Esophagus muscularis mucosa (tissue), 4 donors: ENCODE measurements around the gene FOXC2. TPM values are rescaled to one million over a fixed set of nuclear protein-coding genes. Genes with fewer than 3 reads are reported as not detected.
A peak's percentile ranks its signal among the peaks of the same experiment; 100 is the strongest.
"Not testable (repeated sequence)": the region's sequence is repeated elsewhere in the genome, so short reads cannot be mapped to it uniquely, and the experiment has no call there.

Experiments
- DNase-seq: peaks from one replicate; pipeline ENCODE4 v3.0.0-alpha.2; 2017; ENCODE audit errors: extremely low spot score
- H3K27ac ChIP-seq, 4 donors: fragments of 200-600 bp; sonication (generic); replicated peaks in 1 of 4; 1 replicate in 3 of 4; 2 replicates in 1 of 4; pipeline ENCODE4 v1.5.1; 2016 to 2019; ENCODE audit warnings: mild to moderate bottlenecking in 1 of 4
- H3K27me3 ChIP-seq, 4 donors: fragments of 200-600 bp; sonication (generic); one replicate each; pipeline versions ENCODE4 v1.5.1 to v1.6.0; 2016 to 2019
- H3K36me3 ChIP-seq, 4 donors: fragments of 200-600 bp; sonication (generic); one replicate each; pipeline ENCODE4 v1.5.1; 2016 to 2019
- H3K4me1 ChIP-seq, 4 donors: fragments of 200-600 bp; sonication (generic); one replicate each; pipeline ENCODE4 v1.5.1; 2016 to 2019
- H3K4me3 ChIP-seq, 4 donors: fragments of 200-600 bp; sonication (generic); 1 replicate in 2 of 4; 2 replicates in 2 of 4; pipeline ENCODE4 v1.5.1; 2016 to 2019; ENCODE audit warnings: mild to moderate bottlenecking in 4 of 4, moderate library complexity in 1 of 4
- H3K9me3 ChIP-seq, 4 donors: fragments of 200-600 bp; sonication (generic); 1 replicate in 3 of 4; 2 replicates in 1 of 4; pipeline ENCODE4 v1.5.1; 2016 to 2019
- CTCF ChIP-seq, 3 experiments: fragments of 200-600 bp in 2 of 3; fragments of 450-650 bp in 1 of 3; sonication (generic) in 2 of 3; IDR thresholded peaks; one replicate each; pipeline ENCODE4 v1.5.1; 2017 to 2019; ENCODE audit warnings: antibody characterized with exemption in 3 of 3, mild to moderate bottlenecking in 2 of 3, moderate library complexity in 1 of 3
- EP300 ChIP-seq: sonication (generic); formaldehyde crosslinking; IDR thresholded peaks from one replicate; pipeline ENCODE4 v1.6.1; 2017; ENCODE audit warnings: antibody characterized with exemption
- POLR2A ChIP-seq: fragments of 450-650 bp; IDR thresholded peaks from one replicate; pipeline ENCODE4 v1.6.1; 2017; ENCODE audit warnings: antibody characterized with exemption, moderate library complexity, mild to moderate bottlenecking, low read depth
- POLR2AphosphoS5 ChIP-seq, 2 donors: sonication (generic); formaldehyde crosslinking; IDR thresholded peaks; one replicate each; pipeline ENCODE4 v1.6.1; 2017; ENCODE audit warnings: antibody characterized with exemption in 2 of 2
- WGBS: methylation state at CpG from one replicate; pipeline ENCODE4 v1.1.5; 2018; 5-methylcytosine and 5-hydroxymethylcytosine counted together
- intact Hi-C: fragments of 100-400 bp; cut with DNase I; formaldehyde crosslinking; loops from one replicate; pipeline ENCODE4 v1.15.1; 2023
- total RNA-seq, 4 donors: library from RNA; depleted of rRNA; stranded (reverse); fragments of >200 nt; gene quantifications; one replicate each; pipeline versions ENCODE4 v1.1.0 to v1.2.1, GENCODE V29; 2016

The FOXC2 gene
- total RNA-seq, 4 donors from 2014 or later = 0.71 to 1.7 (median 1.1) TPM

DNA sequence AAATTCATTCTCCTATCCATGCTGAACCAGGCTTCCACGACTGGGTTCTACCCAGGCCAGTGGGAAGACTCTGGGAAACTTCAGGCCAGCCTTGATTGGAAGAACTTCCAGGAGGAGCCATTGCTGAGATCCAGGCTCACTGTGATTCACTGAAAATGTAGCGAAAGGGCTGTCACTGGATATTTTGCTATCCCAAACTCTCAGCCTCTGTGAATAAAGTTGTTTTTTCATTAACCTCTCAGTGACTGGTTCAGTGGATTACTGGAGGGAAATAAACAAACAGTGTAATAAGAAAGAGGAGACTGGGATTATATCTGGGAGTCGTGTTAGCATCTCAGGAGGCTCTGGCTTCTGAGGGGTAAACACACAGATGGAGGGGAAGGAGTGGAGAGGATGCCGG is 14.8 kb downstream of the FOXC2 start:
- Histone ChIP-seq H3K9me3 (no peaks in the 10 kb centered on the region), H3K27ac (no peak overlapping the region), H3K4me1 (peaks cover 0 to 22% (median 16%) of the 10 kb centered on the region in 4 donors), H3K36me3 (no peaks in the 10 kb centered on the region), H3K4me3 (no peak overlapping the region), H3K27me3 (peaks cover 0 to 78% (median 31%) of the 10 kb centered on the region in 4 donors)
- intact Hi-C loops = no loop called here
- no peak for TF ChIP-seq EP300
- DNase-seq = no peak
- WGBS = 74% methylated on average over 4 of the region's 4 CpGs

- intact Hi-C loops = no loop called here
- H3K27ac ChIP-seq = no peak overlapping the region
- no peak overlapping the region for H3K4me3 ChIP-seq
- no peak for TF ChIP-seq EP300
- TF ChIP-seq CTCF (IDR thresholded peaks at IDR 0.05) = no peak
- no peak for TF ChIP-seq POLR2A
- TF ChIP-seq POLR2AphosphoS5 (IDR thresholded peaks at IDR 0.05) = no peak
- H3K9me3 ChIP-seq = no peaks in the 10 kb centered on the region
- no peak for DNase-seq
- H3K27me3 ChIP-seq = peaks cover 0 to 69% (median 6%) of the 10 kb centered on the region in 4 donors
- WGBS = 85% methylated on average over 2 of the region's 6 CpGs
- peaks cover 0 to 7% (median 4%) of the 10 kb centered on the region in 4 donors for H3K4me1 ChIP-seq
- H3K36me3 ChIP-seq = no peaks in the 10 kb centered on the region
These were observed 17.5 kb downstream of the FOXC2 start for GRCh38 chr16:86584071-86584685.

DNA sequence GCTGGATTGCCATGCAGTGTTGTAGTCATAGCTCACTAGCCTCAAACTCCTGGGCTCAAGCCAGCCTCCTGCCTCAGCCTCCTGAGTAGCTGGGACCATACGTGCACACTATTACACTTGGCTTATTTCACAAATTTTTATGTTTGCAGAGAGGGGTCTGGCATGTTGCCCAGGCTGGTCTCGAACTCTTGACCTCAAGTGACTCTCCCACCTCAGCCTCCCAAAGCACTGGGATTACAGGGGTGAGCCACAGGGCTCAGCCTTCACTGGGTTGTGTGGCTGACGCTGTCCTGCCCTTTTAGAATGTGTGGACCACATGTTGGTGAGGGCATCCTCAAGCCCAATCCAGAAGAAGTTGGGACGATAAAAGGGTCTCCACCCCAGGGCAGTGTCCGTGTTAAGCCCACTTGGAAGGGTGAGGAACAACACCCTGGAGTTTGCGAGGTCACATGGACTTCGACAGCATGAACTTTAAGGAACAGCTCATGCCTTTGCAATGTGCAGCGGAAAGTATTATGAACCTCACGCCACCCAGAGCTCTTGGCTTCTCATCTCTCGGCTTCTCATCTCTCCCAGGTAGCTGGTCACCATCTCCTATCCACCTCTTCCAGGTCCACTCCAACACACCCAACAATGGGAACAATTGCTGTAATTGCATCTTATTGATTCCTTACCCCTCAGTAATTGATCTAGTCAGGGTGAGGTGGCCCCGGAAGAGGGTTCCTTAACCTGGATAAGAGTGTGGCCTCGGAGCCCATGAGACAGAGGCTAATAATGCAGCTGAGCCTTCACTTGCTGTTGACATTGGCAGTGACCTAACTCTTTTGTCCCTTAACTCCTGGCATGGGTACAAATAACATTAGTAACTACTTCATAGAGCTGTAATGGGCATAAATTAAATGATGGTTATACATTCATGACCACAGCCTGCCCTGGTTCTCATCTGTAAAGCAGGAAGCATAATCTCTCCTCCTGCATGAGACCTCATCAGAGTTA is 18.4 kb downstream of the FOXC2 start:
- Histone ChIP-seq H3K36me3 (no peaks in the 10 kb centered on the region), H3K27me3 (peaks cover 0 to 67% (median under 1%) of the 10 kb centered on the region in 4 donors), H3K27ac (no peak overlapping the region), H3K4me1 (no peaks in the 10 kb centered on the region), H3K4me3 (no peak overlapping the region), H3K9me3 (no peaks in the 10 kb centered on the region)
- TF ChIP-seq EP300 = no peak
- intact Hi-C loops = no loop called here
- no peak for DNase-seq
- 93% methylated on average over 10 of the region's 12 CpGs for WGBS

DNA sequence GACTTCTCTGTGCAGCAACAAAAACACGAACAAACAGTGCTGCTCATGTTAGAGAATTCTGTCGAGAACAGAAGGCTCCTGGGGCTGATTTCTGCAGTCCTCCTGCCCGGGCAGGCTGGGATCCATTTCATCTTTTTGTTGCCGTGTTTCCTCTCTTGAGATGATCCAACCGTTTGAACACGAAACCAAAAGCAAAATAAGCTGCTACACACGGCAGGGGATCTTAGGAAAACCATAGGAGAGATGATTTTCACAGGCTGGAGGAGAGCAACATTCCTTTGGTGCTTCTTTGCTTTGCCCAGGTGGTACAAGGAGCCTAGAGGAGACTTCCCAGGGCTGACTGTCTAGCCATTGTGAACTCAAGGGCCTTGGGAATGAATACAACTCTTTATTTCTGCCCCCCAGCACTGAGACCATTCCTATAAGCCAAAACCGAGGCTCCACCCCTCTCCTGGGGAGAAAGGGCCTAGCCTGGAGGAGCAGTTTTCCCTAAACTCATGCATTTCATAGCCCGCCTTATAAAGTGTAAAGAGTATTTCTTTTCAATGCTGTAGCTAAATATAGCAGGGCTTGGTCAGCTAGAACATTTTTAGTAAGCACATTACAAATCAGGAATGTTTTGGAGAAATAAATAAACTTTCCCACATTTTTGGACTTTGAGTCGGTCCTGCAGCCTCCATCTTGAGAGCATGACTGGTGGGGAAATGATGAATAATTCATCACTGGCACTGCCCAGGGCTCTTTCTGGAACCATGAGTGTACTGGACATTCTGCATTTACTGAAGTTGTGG is 19.4 kb downstream of the FOXC2 start:
- Histone ChIP-seq H3K27me3 (peaks cover 0 to 69% (median under 1%) of the 10 kb centered on the region in 4 donors), H3K4me1 (no peaks in the 10 kb centered on the region), H3K4me3 (no peak overlapping the region), H3K36me3 (no peaks in the 10 kb centered on the region), H3K9me3 (no peaks in the 10 kb centered on the region), H3K27ac (peak overlapping the region in 1 of 4 donors; percentile 40)
- intact Hi-C loops = no loop called here
- TF ChIP-seq POLR2AphosphoS5 (IDR thresholded peaks at IDR 0.05) (no peak), EP300 (no peak), POLR2A (no peak), CTCF (IDR thresholded peaks at IDR 0.05) (no peak)
- WGBS = 71% methylated on average over 10 of the region's 10 CpGs
- no peak for DNase-seq

- no peaks in the 10 kb centered on the region for H3K36me3 ChIP-seq
- H3K4me3 ChIP-seq = no peak overlapping the region
- no peaks in the 10 kb centered on the region for H3K4me1 ChIP-seq
- no peak for TF ChIP-seq POLR2A
- no peaks in the 10 kb centered on the region for H3K9me3 ChIP-seq
- no peak for DNase-seq
- intact Hi-C loops = no loop called here
- H3K27ac ChIP-seq = no peak overlapping the region
- peaks cover 0 to 81% (median 9%) of the 10 kb centered on the region in 4 donors for H3K27me3 ChIP-seq
- WGBS = 96% methylated on average over 3 of the region's 3 CpGs
These were observed 20.9 kb downstream of the FOXC2 start for GRCh38 chr16:86587487-86587886.

- H3K4me1 ChIP-seq, H3K36me3 ChIP-seq, H3K4me3 ChIP-seq, intact Hi-C loops, H3K27ac ChIP-seq, DNase-seq, H3K9me3 ChIP-seq: not testable (repeated sequence)
- peaks cover 0 to 83% (median 14%) of the 10 kb centered on the region in 4 donors for H3K27me3 ChIP-seq
- WGBS = 97% methylated on average over 3 of the region's 3 CpGs
These were observed 21.3 kb downstream of the FOXC2 start for GRCh38 chr16:86587955-86588354.
